Muscle of leg (tissue), 16 donors: ENCODE data around the gene STARD4. TPM values are rescaled to one million over a fixed set of nuclear protein-coding genes. Genes with fewer than 3 reads are reported as not detected.

Experiments
- DNase-seq: peaks from one replicate; pipeline ENCODE4 v3.0.0; 2013
- H3K27ac ChIP-seq: one replicate; pipeline ENCODE4 v1.5.1; 2013; ENCODE audit warnings: mild to moderate bottlenecking, low read length, control low read depth
- H3K27me3 ChIP-seq: one replicate; pipeline ENCODE4 v1.6.1; 2013; ENCODE audit warnings: low read length; ENCODE audit not compliant: control insufficient read depth, insufficient read depth
- H3K36me3 ChIP-seq: one replicate; pipeline ENCODE4 v1.6.1; 2013; ENCODE audit warnings: low read length; ENCODE audit not compliant: control insufficient read depth, insufficient read depth
- H3K4me1 ChIP-seq: one replicate; pipeline ENCODE4 v1.6.1; 2013; ENCODE audit warnings: low read length; ENCODE audit not compliant: control insufficient read depth, insufficient read depth
- H3K4me3 ChIP-seq: one replicate; pipeline ENCODE4 v1.5.1; 2013; ENCODE audit warnings: low read length, control low read depth
- H3K9me3 ChIP-seq: replicated peaks from 2 replicates; pipeline ENCODE4 v1.6.1; 2013; ENCODE audit warnings: low read depth, low read length; ENCODE audit not compliant: control insufficient read depth
- WGBS: methylation state at CpG from one replicate; pipeline ENCODE4 v1.1.5; 2013; ENCODE audit warnings: missing lambda C conversion rate; ENCODE audit not compliant: insufficient coverage; 5-methylcytosine and 5-hydroxymethylcytosine counted together
- long read RNA-seq, 11 donors: transcript quantifications; one replicate each; lab custom pipeline, GENCODE V29; 2026
- polyA plus RNA-seq, 8 donors: library from polyadenylated mRNA; unstranded; fragments of 120-200 nt; gene quantifications; one replicate each; pipeline versions ENCODE4 v1.2.1 to v1.2.3, GENCODE V29; 2013; ENCODE audit warnings: inconsistent platforms in 1 of 8, low replicate concordance in 1 of 8; ENCODE audit not compliant: insufficient read length in 8 of 8, insufficient read depth in 1 of 8
- total RNA-seq: library from RNA; stranded (reverse); fragments of 120-200 nt; gene quantifications from one replicate; pipeline ENCODE4 v1.2.4, GENCODE V29; 2013

Gene STARD4
- total RNA-seq (6.3 TPM), polyA plus RNA-seq (10 to 100 TPM in 3 of 8 donors, 1 to 10 TPM in 5; 5.5 to 12.7 (median 9.1) TPM)
- long read RNA-seq, donor 1, partial matches to known transcripts = 0 of 1 reads
- long read RNA-seq, donor 1, other reads (novel, unspliced or antisense) = 0 of 1 reads
- long read RNA-seq, donor 2 = 0 reads
- long read RNA-seq, donor 3, full-length matches to known transcripts = 1 of 1 reads
- long read RNA-seq, donor 3, partial matches to known transcripts = 0 of 1 reads
- long read RNA-seq, donor 3, other reads (novel, unspliced or antisense) = 0 of 1 reads
- long read RNA-seq, donor 4, partial matches to known transcripts = 0 of 1 reads
- long read RNA-seq, donor 4, other reads (novel, unspliced or antisense) = 0 of 1 reads
- long read RNA-seq, donor 5, partial matches to known transcripts = 0 of 1 reads
- long read RNA-seq, donor 5, other reads (novel, unspliced or antisense) = 0 of 1 reads
- long read RNA-seq, donor 6, full-length matches to known transcripts = 2 of 2 reads
- long read RNA-seq, donor 6, partial matches to known transcripts = 0 of 2 reads
- long read RNA-seq, donor 6, other reads (novel, unspliced or antisense) = 0 of 2 reads
- long read RNA-seq, donor 7, full-length matches to known transcripts = 1 of 1 reads
- long read RNA-seq, donor 7, partial matches to known transcripts = 0 of 1 reads
- long read RNA-seq, donor 7, other reads (novel, unspliced or antisense) = 0 of 1 reads
- long read RNA-seq, donor 8, full-length matches to known transcripts = 2 of 2 reads
- long read RNA-seq, donor 8, partial matches to known transcripts = 0 of 2 reads
- long read RNA-seq, donor 8, other reads (novel, unspliced or antisense) = 0 of 2 reads
- long read RNA-seq, donor 9, partial matches to known transcripts = 0 of 1 reads
- long read RNA-seq, donor 9, other reads (novel, unspliced or antisense) = 0 of 1 reads
- long read RNA-seq, donor 10 = 0 reads
- long read RNA-seq, donor 11 = 0 reads

GRCh38 chr5:111512375-111513130 is at the start of gene STARD4:
TSS of gene STARD4 (minus strand) at chr5:111512535. CDS start at chr5:111507433, 5,102 bp downstream.
- Histone ChIP-seq H3K4me3 (peak within 1 kb of the TSS; percentile 90), H3K27ac (peak within 1 kb of the TSS; percentile 91), H3K9me3 (no peaks in the 10 kb centered on the region), H3K27me3 (no peaks in the 10 kb centered on the region), H3K36me3 (no peaks in the 10 kb centered on the region), H3K4me1 (peaks cover 6% of the 10 kb centered on the region)
- WGBS = 0% methylated on average over 25 of the region's 41 CpGs
- DNase-seq = peak; percentile 98

DNA sequence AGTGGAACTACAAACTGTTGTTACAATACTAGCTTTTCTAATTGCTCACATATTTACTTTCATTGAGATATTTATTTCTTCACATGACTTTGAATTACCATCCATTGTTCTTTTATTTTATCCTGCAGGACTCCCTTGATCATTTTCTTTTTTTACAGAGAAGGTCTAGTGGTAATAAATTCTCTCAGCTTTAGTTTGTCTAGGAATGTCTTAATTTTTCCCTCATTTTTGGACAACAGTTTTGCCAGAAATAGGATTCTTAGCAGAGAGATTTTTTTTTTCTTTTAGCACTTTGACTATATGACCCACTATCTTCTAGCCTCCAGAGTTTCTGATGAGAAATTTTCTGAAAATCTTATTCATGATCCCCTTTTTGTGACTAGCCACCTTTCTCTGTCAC is 47.3 kb upstream of the STARD4 start:
- no peak for DNase-seq
- Histone ChIP-seq H3K4me1 (no peaks in the 10 kb centered on the region), H3K27me3 (no peaks in the 10 kb centered on the region), H3K27ac (no peak overlapping the region), H3K9me3 (peaks cover 3% of the 10 kb centered on the region), H3K4me3 (no peak overlapping the region), H3K36me3 (no peaks in the 10 kb centered on the region)

DNA sequence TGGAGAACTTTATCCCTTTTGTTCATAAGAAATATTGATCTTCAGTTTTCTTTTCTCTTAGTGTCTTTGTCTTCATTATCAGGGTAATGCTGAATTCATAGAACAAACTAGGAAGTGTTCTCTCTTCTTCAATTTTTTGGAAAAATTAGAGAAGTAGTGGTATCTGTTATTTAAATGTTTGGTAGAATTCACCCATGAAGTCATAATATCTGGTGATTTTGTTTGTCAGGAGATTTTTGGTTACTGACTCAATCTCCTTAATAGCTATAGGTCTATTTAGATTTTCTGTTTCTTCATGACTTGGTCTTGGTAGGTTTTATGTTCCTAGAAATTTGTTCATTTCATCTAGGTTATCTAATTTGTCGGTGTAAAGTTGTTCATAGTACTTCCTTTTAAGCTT is 45.4 kb upstream of the STARD4 start:
- WGBS = no CpG with 5 or more reads among the region's 1 CpG
- H3K27ac ChIP-seq = no peak overlapping the region

DNA sequence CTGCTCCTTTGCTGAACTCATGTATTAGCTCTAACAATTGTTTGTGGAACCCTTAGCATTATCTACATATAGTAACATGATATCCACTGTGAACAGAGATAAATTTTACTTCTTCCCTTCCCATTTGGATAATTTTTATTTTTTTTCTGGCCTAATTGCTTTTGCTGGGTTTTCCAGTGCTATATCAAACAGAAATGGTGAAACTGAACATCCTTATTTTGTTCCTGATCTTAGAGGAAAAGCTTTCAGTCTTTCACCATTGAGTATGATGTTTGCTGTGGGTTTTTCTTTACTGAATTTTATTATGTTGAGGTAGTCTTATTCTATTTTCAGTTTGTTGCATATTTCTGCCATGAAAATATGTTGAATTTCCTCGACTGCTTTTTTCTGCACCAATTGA is 44.8 kb upstream of the STARD4 start:
- H3K27ac ChIP-seq = no peak overlapping the region
- H3K27me3 ChIP-seq = no peaks in the 10 kb centered on the region
- no CpG with 5 or more reads among the region's 1 CpG for WGBS
- H3K4me1 ChIP-seq = no peaks in the 10 kb centered on the region
- peaks cover 3% of the 10 kb centered on the region for H3K9me3 ChIP-seq
- no peak for DNase-seq
- no peak overlapping the region for H3K4me3 ChIP-seq
- no peaks in the 10 kb centered on the region for H3K36me3 ChIP-seq

More for the DNA sequence above, 45.4 kb upstream of the STARD4 start:
- Histone ChIP-seq H3K4me1 (no peaks in the 10 kb centered on the region), H3K4me3 (no peak overlapping the region), H3K9me3 (peaks cover 3% of the 10 kb centered on the region), H3K36me3 (no peaks in the 10 kb centered on the region), H3K27me3 (no peaks in the 10 kb centered on the region)
- no peak for DNase-seq

GRCh38 chr5:111556501-111556900 is 44.2 kb upstream of the STARD4 start:
- Histone ChIP-seq H3K27me3 (no peaks in the 10 kb centered on the region), H3K4me1 (peaks cover 2% of the 10 kb centered on the region)
- no CpG with 5 or more reads among the region's 3 CpGs for WGBS

DNA sequence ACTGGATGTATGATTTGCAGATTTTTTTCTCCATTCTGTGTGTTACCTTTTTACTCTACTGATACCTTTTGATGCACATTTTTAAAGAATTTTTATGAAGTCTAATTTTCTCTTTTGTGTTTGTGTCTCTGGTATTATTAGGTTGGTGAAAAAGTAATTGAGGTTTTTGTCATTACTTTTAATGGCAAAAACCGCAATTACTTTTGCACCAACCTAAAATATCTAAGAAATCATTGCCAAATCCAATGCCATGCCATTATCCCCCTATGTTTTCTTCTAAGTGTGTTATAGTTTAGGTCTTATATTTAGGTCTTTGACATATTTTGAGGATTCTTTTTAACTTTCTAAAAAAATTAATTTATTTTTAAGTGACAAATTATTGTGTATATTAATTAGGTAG is 43.4 kb upstream of the STARD4 start:
- Histone ChIP-seq H3K4me1 (peaks cover 2% of the 10 kb centered on the region), H3K27me3 (no peaks in the 10 kb centered on the region), H3K9me3 (peaks cover 3% of the 10 kb centered on the region), H3K36me3 (no peaks in the 10 kb centered on the region), H3K4me3 (no peak overlapping the region), H3K27ac (no peak overlapping the region)
- no peak for DNase-seq
- WGBS = no CpG with 5 or more reads among the region's 1 CpG

More at GRCh38 chr5:111556501-111556900, 44.2 kb upstream of the STARD4 start:
- no peak overlapping the region for H3K4me3 ChIP-seq
- peaks cover 3% of the 10 kb centered on the region for H3K9me3 ChIP-seq
- no peak overlapping the region for H3K27ac ChIP-seq
- peak; percentile 23 for DNase-seq
- H3K36me3 ChIP-seq = no peaks in the 10 kb centered on the region

- 86% methylated on average over 1 of the region's 1 CpG for WGBS
- DNase-seq = no peak
- Histone ChIP-seq H3K27me3 (no peaks in the 10 kb centered on the region), H3K36me3 (no peaks in the 10 kb centered on the region), H3K27ac (no peak overlapping the region), H3K9me3 (no peaks in the 10 kb centered on the region), H3K4me3 (no peak overlapping the region), H3K4me1 (peaks cover 2% of the 10 kb centered on the region)
These were observed 41.5 kb upstream of the STARD4 start for GRCh38 chr5:111553868-111554267.

- 44% methylated on average over 1 of the region's 1 CpG for WGBS
These were observed 40.6 kb upstream of the STARD4 start for GRCh38 chr5:111552896-111553295.

GRCh38 chr5:111552492-111552891 is 40.2 kb upstream of the STARD4 start:
- H3K27me3 ChIP-seq = no peaks in the 10 kb centered on the region
- no peak overlapping the region for H3K4me3 ChIP-seq
- H3K4me1 ChIP-seq = peaks cover 5% of the 10 kb centered on the region
- H3K27ac ChIP-seq = peak overlapping the region; percentile 43
- H3K36me3 ChIP-seq = no peaks in the 10 kb centered on the region
- DNase-seq = no peak
- 80% methylated on average over 1 of the region's 2 CpGs for WGBS
- no peaks in the 10 kb centered on the region for H3K9me3 ChIP-seq

More at GRCh38 chr5:111552896-111553295, 40.6 kb upstream of the STARD4 start:
- Histone ChIP-seq H3K9me3 (no peaks in the 10 kb centered on the region), H3K4me3 (no peak overlapping the region), H3K4me1 (peaks cover 5% of the 10 kb centered on the region), H3K27ac (no peak overlapping the region), H3K27me3 (no peaks in the 10 kb centered on the region), H3K36me3 (no peaks in the 10 kb centered on the region)
- DNase-seq = no peak
